AG10803 (cell line): ENCODE data around the gene SCNN1B.

Experiments
- DNase-seq: peaks from one replicate; pipeline ENCODE4 v3.0.0; 2010; ENCODE audit warnings: low read depth
- H3K4me3 ChIP-seq: 2 replicates; pipeline ENCODE4 v1.5.1; 2011; ENCODE audit warnings: mild to moderate bottlenecking, low read length, control low read depth
- TF ChIP-seq, protein P1 (sequence below): conservative IDR thresholded peaks from 2 replicates; pipeline ENCODE4 v1.5.1; 2011; ENCODE audit warnings: mild to moderate bottlenecking, low read length, control low read depth, inconsistent platforms

The SCNN1B gene

DNA sequence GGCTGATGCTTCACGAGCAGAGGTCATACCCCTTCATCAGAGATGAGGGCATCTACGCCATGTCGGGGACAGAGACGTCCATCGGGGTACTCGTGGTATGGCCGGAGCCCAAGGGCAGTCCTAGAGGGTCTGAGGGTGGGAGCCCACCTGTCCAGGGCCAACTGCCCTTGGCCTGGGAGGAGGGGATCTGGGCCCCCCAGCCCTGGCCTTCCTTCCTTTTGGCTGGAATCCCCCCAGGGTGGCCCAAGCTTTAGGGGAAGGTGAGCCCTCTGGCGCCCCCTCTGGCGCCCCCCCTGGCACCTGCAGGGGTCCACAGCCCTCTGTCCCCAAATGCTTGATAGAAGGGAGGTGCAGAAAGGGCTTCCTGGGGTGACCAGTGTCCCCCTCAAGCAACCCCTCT lies 69.3 kb downstream of the SCNN1B start:
- DNase-seq: no peak
- no peak overlapping the region for H3K4me3 ChIP-seq

DNA sequence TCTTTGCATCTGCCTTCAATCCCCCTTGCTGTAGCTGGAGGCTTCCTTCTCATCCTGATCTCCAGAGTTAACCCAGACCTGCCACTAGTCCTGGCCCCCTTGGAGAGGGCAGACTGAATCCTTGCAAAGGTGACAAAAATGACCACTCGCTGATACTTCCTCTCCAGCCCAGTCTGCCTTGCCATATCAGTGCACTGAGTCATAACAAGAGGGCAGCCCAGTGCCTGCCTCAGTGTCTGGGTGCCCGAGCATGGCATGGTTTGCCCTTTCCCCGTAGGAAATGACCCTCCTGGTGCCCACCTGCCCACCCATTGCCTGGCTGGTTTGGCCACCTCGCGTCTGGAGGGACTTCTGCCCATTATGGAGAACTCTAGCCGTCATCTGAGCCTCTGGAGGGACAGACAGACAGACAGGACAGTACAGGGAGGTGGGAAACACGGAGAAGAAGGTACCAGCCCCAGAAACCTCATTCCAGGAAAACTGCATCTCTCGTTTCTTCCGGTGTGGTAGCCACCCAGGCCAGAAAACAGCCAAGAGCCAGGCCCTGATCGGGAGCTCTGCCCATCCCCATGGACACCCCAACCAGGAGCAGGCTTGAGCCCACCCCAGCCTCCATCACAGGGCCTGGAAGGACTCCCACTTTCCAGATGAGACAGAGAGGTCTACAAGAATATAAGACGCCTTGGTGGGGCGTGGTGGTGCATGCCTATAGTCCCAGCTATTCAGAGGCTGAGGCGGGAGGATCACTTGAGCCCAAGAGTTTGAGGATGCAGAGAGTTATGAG lies 71.5 kb downstream of the SCNN1B start:
- TF ChIP-seq, protein P1, sequence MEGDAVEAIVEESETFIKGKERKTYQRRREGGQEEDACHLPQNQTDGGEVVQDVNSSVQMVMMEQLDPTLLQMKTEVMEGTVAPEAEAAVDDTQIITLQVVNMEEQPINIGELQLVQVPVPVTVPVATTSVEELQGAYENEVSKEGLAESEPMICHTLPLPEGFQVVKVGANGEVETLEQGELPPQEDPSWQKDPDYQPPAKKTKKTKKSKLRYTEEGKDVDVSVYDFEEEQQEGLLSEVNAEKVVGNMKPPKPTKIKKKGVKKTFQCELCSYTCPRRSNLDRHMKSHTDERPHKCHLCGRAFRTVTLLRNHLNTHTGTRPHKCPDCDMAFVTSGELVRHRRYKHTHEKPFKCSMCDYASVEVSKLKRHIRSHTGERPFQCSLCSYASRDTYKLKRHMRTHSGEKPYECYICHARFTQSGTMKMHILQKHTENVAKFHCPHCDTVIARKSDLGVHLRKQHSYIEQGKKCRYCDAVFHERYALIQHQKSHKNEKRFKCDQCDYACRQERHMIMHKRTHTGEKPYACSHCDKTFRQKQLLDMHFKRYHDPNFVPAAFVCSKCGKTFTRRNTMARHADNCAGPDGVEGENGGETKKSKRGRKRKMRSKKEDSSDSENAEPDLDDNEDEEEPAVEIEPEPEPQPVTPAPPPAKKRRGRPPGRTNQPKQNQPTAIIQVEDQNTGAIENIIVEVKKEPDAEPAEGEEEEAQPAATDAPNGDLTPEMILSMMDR: no peak
- no peak for DNase-seq
- H3K4me3 ChIP-seq: no peak overlapping the region

More for the DNA sequence above, 69.3 kb downstream of the SCNN1B start:
- TF ChIP-seq, protein P1: no peak

DNA sequence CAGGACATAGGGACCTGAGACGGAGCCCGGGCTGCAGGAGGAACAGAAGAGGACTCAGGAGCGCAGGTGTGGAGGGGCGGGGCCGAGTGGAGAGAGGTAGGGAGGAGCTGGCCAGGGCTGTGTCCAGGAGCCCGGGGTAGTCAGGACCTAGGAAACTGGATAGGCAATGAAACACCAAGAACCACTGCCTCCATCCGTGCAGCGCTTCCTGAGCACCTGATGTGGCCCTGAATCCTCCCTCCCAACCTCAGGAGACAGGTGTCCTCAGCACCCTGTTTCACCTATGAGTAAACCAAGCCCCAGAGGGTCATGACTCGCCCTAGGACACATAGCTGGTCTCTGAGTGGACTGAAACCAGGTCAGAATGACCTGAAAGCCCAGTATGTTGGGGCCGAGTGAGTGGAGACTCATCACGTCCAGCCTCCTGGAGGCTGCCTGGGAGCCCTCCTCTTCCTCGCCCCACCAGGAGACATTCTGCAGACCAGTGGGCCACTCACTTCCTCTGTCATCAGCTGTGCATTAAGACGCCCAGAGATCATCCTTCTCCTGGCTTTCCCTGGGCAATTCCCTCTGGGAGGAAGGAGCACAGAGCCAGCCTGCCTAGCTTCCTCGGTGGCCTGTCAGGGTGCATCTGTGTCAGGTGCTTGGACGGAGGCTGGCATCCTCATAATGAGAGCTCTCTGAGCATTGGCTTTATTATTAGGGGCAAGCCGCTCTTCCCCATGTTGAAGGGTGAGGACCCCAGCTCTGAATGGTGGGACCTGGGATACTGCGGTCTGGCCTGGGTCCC lies 72.8 kb downstream of the SCNN1B start:
- TF ChIP-seq, protein P1: no peak
- H3K4me3 ChIP-seq: no peak overlapping the region
- DNase-seq: no peak

DNA sequence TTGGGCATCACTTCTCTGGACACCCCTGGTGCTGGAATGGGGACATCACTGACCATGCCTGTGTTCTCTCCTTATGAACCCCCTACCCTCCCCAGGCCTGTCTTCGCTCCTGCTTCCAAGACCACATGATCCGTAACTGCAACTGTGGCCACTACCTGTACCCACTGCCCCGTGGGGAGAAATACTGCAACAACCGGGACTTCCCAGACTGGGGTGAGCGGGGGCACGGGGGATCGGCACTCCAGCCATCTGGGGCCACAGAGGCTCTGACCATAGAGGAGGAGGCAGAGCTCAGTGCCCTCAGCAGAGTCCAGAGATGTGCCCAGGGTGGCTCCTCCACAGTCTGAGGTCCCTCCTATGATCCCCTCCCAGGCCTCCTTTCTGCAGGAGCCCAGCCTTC lies 73.5 kb downstream of the SCNN1B start:
- no peak overlapping the region for H3K4me3 ChIP-seq
- TF ChIP-seq, protein P1: no peak
- DNase-seq: no peak

DNA sequence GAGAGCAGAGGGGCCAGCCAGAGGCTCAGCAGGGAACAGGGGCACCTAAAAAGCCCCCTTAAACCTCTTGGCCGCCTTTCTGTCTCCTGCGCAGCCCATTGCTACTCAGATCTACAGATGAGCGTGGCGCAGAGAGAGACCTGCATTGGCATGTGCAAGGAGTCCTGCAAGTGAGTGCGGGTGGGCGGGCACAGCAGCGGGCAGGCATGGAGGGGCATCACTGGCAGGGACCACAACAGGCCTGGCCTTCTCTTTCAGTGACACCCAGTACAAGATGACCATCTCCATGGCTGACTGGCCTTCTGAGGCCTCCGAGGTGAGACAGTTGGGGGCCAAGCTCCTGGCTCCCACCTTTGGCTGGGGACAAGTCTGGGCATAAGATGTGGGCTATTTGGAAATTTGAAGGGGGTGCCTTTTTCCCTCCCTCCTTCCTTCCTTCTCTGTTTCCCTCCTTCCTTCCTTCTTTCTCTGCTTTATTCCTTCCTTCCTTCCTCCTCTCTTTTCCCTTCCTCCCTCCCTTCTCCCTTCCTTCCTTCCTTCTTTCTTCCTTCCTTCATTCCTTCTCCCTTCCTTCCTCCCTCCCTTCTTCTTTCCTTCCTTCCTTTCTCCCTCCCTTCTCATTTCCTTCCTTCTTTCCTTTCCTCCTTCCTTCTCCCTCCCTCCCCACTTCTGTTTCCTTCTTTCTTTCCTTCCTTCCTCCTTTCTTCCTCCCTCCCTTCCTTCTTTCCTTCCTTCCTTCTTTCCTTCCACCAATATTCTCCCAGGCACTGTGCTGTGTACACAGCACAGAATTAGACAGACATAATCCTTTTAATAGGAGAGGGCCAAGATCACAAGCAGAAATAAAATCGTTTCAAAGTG lies 75.2 kb downstream of the SCNN1B start:
- H3K4me3 ChIP-seq: no peak overlapping the region
- no peak for DNase-seq
- TF ChIP-seq, protein P1: no peak

DNA sequence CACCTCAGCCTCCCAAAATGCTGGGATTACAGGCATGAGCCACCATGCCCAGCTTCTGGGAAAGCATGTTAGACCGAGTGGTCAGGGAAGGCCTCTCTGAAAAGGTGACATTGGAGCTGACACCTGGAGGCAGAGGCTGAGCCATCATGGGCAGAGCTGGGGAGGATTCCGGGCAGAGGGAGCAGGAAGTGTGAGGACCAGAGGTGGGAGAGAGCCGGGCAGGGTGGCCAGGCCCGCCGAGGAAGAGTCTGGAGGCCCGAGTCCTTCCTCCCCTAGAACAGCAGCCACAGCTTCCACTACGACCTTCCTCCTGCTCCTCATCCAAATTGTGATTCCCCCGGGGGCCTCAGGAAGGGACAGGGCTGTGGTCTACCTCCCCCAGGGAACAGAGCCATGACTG lies 76.2 kb downstream of the SCNN1B start:
- DNase-seq: no peak
- TF ChIP-seq, protein P1: no peak
- no peak overlapping the region for H3K4me3 ChIP-seq
